WTC11 (cell line): ENCODE data around the gene EIF3L. TPM values are rescaled to one million over a fixed set of nuclear protein-coding genes. Genes with fewer than 3 reads are reported as not detected.

ENCODE experiments used
- ATAC-seq: fragments of 200-7000 bp; cut with Tn5 transposase; 2 replicates; pipeline ENCODE4 v1.10.0; 2021; ENCODE audit warnings: mild to moderate bottlenecking, moderate library complexity
- CTCF ChIA-PET: fragments of 300-600 bp; sonication (Branson Sonifier 250); formaldehyde crosslinking; loops from one replicate; lab custom pipeline; 2021; ENCODE audit warnings: antibody characterized with exemption; lab: Charles Lee
- POLR2A ChIA-PET: fragments of 350-600 bp; sonication (Branson Sonifier 250); formaldehyde crosslinking; loops from one replicate; lab custom pipeline; 2021; ENCODE audit warnings: antibody characterized with exemption; lab: Charles Lee
- DNase-seq: peaks from one replicate; pipeline ENCODE4 v3.0.0; 2021; ENCODE audit warnings: low spot score
- H3K27ac Mint-ChIP-seq: 2 replicates; pipeline ENCODE4 v1.8.0; 2021; ENCODE audit warnings: mixed read lengths
- H3K27me3 Mint-ChIP-seq: 2 replicates; pipeline ENCODE4 v1.8.0; 2021; ENCODE audit warnings: low read depth, mild to moderate bottlenecking, moderate library complexity, mixed read lengths
- H3K36me3 Mint-ChIP-seq: 2 replicates; pipeline ENCODE4 v1.8.0; 2021; ENCODE audit warnings: mixed read lengths
- H3K4me1 Mint-ChIP-seq: 2 replicates; pipeline ENCODE4 v1.8.0; 2022; ENCODE audit warnings: mixed read lengths
- H3K4me3 Mint-ChIP-seq: 2 replicates; pipeline ENCODE4 v1.8.0; 2021; ENCODE audit warnings: mild to moderate bottlenecking, moderate library complexity, mixed read lengths
- H3K9me3 Mint-ChIP-seq: 2 replicates; pipeline ENCODE4 v1.8.0; 2021; ENCODE audit warnings: mixed read lengths
- ATF1 ChIP-seq: sonication (generic); formaldehyde crosslinking; IDR thresholded peaks from 2 replicates; pipeline ENCODE4 v1.8.1; 2023; ENCODE audit warnings: mild to moderate bottlenecking, moderate library complexity, missing genetic modification reagents
- ATF2 ChIP-seq: sonication (generic); formaldehyde crosslinking; IDR thresholded peaks from 2 replicates; pipeline ENCODE4 v1.8.1; 2022; ENCODE audit warnings: low read depth, missing genetic modification reagents, borderline replicate concordance
- ATF3 ChIP-seq: sonication (generic); formaldehyde crosslinking; conservative IDR thresholded peaks from 2 replicates; pipeline ENCODE4 v1.8.1; 2022; ENCODE audit warnings: mild to moderate bottlenecking, missing genetic modification reagents
- E2F4 ChIP-seq: sonication (generic); formaldehyde crosslinking; IDR thresholded peaks from 2 replicates; pipeline ENCODE4 v1.8.1; 2022; ENCODE audit warnings: low read depth, mild to moderate bottlenecking, moderate library complexity, missing genetic modification reagents, borderline replicate concordance
- ELF4 ChIP-seq: sonication (generic); formaldehyde crosslinking; IDR thresholded peaks from 2 replicates; pipeline ENCODE4 v1.8.1; 2022; ENCODE audit warnings: low read depth, mild to moderate bottlenecking, moderate library complexity, missing genetic modification reagents
- FOXP1 ChIP-seq: sonication (generic); formaldehyde crosslinking; IDR thresholded peaks from 2 replicates; pipeline ENCODE4 v1.8.0; 2022; ENCODE audit warnings: missing genetic modification reagents, mild to moderate bottlenecking, moderate library complexity, borderline replicate concordance
- GABPB1 ChIP-seq: sonication (generic); formaldehyde crosslinking; IDR thresholded peaks from 2 replicates; pipeline ENCODE4 v1.8.1; 2023; ENCODE audit warnings: mild to moderate bottlenecking, missing genetic modification reagents
- IRF1 ChIP-seq: sonication (generic); formaldehyde crosslinking; IDR thresholded peaks from 2 replicates; pipeline ENCODE4 v1.8.0; 2023; ENCODE audit warnings: missing genetic modification reagents
- JUN ChIP-seq: sonication (generic); formaldehyde crosslinking; IDR thresholded peaks from 2 replicates; pipeline ENCODE4 v1.8.0; 2023; ENCODE audit warnings: mild to moderate bottlenecking, missing genetic modification reagents
- USF1 ChIP-seq: sonication (generic); formaldehyde crosslinking; IDR thresholded peaks from 2 replicates; pipeline ENCODE4 v1.8.0; 2022; ENCODE audit warnings: mild to moderate bottlenecking, missing genetic modification reagents
- ZBTB21 ChIP-seq: sonication (generic); formaldehyde crosslinking; IDR thresholded peaks from 2 replicates; pipeline ENCODE4 v1.8.1; 2023; ENCODE audit warnings: mild to moderate bottlenecking, missing genetic modification reagents, borderline replicate concordance
- ZNF396 ChIP-seq: fragments of 250-450 bp; sonication (Bioruptor Pico); IDR thresholded peaks from 2 replicates; pipeline ENCODE4 v1.8.0; 2021; ENCODE audit warnings: mild to moderate bottlenecking, moderate library complexity, borderline replicate concordance
- ZNF512 ChIP-seq: sonication (generic); formaldehyde crosslinking; IDR thresholded peaks from 2 replicates; pipeline ENCODE4 v1.8.1; 2022; ENCODE audit warnings: missing genetic modification reagents, borderline replicate concordance
- total RNA-seq: library from RNA; stranded (reverse); gene quantifications from 3 replicates; pipeline ENCODE4 v1.2.3, GENCODE V29; 2021

Gene EIF3L
- total RNA-seq, 1 experiment from 2014 or later, result 611 TPM

- no peak for TF ChIP-seq IRF1
- TF ChIP-seq JUN (CRISPR knock-in tag), result no peak
- no peak for TF ChIP-seq ZBTB21 (CRISPR knock-in tag)
- TF ChIP-seq ATF3 (CRISPR knock-in tag), result no peak
- TF ChIP-seq ZNF512, result no peak
- TF ChIP-seq ATF2 (CRISPR knock-in tag), result no peak
- TF ChIP-seq ZNF396 (CRISPR knock-in tag), result no peak
- no peak for TF ChIP-seq GABPB1 (CRISPR knock-in tag)
- TF ChIP-seq ATF1, result no peak
These were observed 68.8 kb downstream of the EIF3L start (continued) for GRCh38 chr22:37917874-37918548.

- Mint-ChIP-seq H3K27me3 (no peaks in the 10 kb centered on the region), H3K27ac (no peak overlapping the region), H3K9me3 (no peaks in the 10 kb centered on the region), H3K4me1 (no peaks in the 10 kb centered on the region), H3K4me3 (no peak overlapping the region), H3K36me3 (peaks cover 11% of the 10 kb centered on the region)
- TF ChIP-seq FOXP1 (CRISPR knock-in tag) (no peak), E2F4 (CRISPR knock-in tag) (no peak), USF1 (CRISPR knock-in tag) (no peak)
- DNase-seq, result no peak
- ATAC-seq, result no peak
- CTCF ChIA-PET, result interaction anchor here (0.7 kb wide), 1 partner anchor 20 kb away, joined by 3 read pairs; no protein-coding TSS in a partner anchor
- POLR2A ChIA-PET, result no interaction called here
These were observed 69.5 kb downstream of the EIF3L start for GRCh38 chr22:37918580-37919270.

- peaks cover 11% of the 10 kb centered on the region for H3K36me3 Mint-ChIP-seq
- CTCF ChIA-PET, result interaction anchor here (0.7 kb wide), 1 partner anchor 116 kb away, joined by 5 read pairs; no protein-coding TSS in a partner anchor
- no peaks in the 10 kb centered on the region for H3K4me1 Mint-ChIP-seq
- POLR2A ChIA-PET, result no interaction called here
- no peaks in the 10 kb centered on the region for H3K9me3 Mint-ChIP-seq
- H3K27me3 Mint-ChIP-seq, result no peaks in the 10 kb centered on the region
- ATAC-seq, result no peak
- H3K27ac Mint-ChIP-seq, result peak overlapping the region; percentile 41; the same call in 1 of the 2 replicates
- H3K4me3 Mint-ChIP-seq, result no peak overlapping the region
- TF ChIP-seq ELF4, result no peak
- DNase-seq, result no peak
These were observed 70.9 kb downstream of the EIF3L start for GRCh38 chr22:37920126-37920525.
